Lower leg skin (tissue), 4 donors: Measurements from ENCODE around the gene EPN1. TPM values are rescaled to one million over a fixed set of nuclear protein-coding genes. Genes with fewer than 3 reads are reported as not detected.

Experiments
- DNase-seq, 2 donors: peaks; one replicate each; pipeline ENCODE4 v3.0.0-alpha.2; 2019; ENCODE audit warnings: low spot score in 2 of 2
- H3K4me3 ChIP-seq: fragments of 200-600 bp; sonication (generic); 2 replicates; pipeline ENCODE4 v1.5.1; 2017; ENCODE audit warnings: mild to moderate bottlenecking, low read depth; ENCODE audit not compliant: poor library complexity, severe bottlenecking
- CTCF ChIP-seq, 3 donors: fragments of 450-650 bp; IDR thresholded peaks; one replicate each; pipeline ENCODE4 v1.5.1; 2016; ENCODE audit warnings: antibody characterized with exemption in 3 of 3, mild to moderate bottlenecking in 3 of 3, moderate library complexity in 2 of 3
- POLR2A ChIP-seq, 2 donors: fragments of 450-650 bp; IDR thresholded peaks; one replicate each; pipeline ENCODE4 v1.6.1; 2016 to 2017; ENCODE audit warnings: antibody characterized with exemption in 2 of 2, mild to moderate bottlenecking in 1 of 2, moderate library complexity in 1 of 2
- WGBS, 2 donors: methylation state at CpG; one replicate each; pipeline ENCODE4 v1.1.5; 2018; 5-methylcytosine and 5-hydroxymethylcytosine counted together
- intact Hi-C: fragments of 100-400 bp; cut with DNase I; formaldehyde crosslinking; loops from one replicate; pipeline ENCODE4 v1.15.0; 2023; ENCODE audit warnings: low total_unique reads
- total RNA-seq, 4 donors: library from RNA; depleted of rRNA; stranded (reverse); fragments of >200 nt; gene quantifications; one replicate each; pipeline ENCODE4 v1.1.0, GENCODE V29; 2016

EPN1 gene
- total RNA-seq, 4 donors from 2014 or later: 81.2 to 189 (median 120) TPM

- peak in 1 of 2 donors; percentile 80 for DNase-seq
- no peak overlapping the region for H3K4me3 ChIP-seq
- 94 to 97% methylated on average over 28 to 31 of the region's 31 CpGs for WGBS, 2 donors
- intact Hi-C loops: no loop called here
- TF ChIP-seq CTCF (IDR thresholded peaks at IDR 0.05): no peak
- TF ChIP-seq POLR2A (IDR thresholded peaks at IDR 0.05): no peak
These were observed 16.8 kb downstream of the EPN1 start for GRCh38 chr19:55691561-55692481.

DNA sequence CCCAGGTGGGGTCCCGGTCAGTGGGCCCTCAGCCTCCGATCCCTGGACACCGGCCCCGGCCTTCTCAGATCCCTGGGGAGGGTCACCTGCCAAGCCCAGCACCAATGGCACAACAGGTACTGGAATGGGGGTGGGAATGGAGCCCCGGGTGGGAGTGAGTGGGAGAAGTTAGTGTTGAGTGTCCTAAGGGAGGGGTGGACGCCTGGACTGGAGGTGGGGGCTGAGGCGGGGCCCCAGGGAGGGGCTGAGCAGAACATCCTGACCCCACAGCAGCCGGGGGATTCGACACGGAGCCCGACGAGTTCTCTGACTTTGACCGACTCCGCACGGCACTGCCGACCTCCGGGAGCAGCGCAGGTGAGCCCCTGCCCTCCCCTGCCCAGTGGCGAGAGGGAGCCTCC is 17.7 kb downstream of the EPN1 start:
- no peak overlapping the region for H3K4me3 ChIP-seq
- TF ChIP-seq CTCF (IDR thresholded peaks at IDR 0.05) (no peak), POLR2A (IDR thresholded peaks at IDR 0.05) (no peak)
- intact Hi-C loops: no loop called here
- WGBS, 2 donors: 92 to 96% methylated on average over 18 to 19 of the region's 19 CpGs
- peak in 1 of 2 donors; percentile 79 for DNase-seq

DNA sequence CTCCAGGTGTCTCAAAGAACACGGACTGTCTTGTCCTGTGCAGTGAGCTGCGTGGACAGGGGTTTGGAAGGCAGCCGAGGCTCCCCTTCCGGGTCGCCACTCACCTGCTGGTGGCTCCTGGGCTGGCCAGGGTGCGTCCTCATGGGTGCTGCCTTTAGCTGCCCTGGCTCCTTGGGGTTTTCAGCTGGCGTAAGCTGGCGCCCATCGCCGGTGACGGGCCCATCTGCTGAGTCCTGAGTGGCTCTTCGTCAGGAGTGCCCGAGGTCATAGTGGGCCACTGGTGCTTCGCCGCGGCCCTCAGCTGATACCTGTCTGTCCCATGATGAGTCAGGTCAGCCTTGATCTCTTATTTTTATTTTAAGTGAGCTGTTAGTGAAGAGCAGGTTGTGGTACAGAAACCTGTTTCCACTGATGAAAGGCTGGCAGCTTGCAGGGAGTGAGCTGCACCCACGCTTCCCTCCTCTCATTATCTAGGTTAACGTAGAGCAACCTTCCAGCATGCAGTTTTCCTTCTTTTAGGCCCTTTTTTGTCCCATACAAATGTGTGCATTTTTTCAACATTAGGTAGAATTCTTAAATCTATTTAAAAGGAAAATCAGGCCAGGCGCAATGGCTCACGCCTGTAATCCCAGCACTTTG is 18.4 kb downstream of the EPN1 start:
- TF ChIP-seq POLR2A (IDR thresholded peaks at IDR 0.05) (no peak), CTCF (IDR thresholded peaks at IDR 0.05) (no peak)
- H3K4me3 ChIP-seq: no peak overlapping the region
- intact Hi-C loops: no loop called here
- WGBS, 2 donors: 93 to 96% methylated on average over 20 of the region's 20 CpGs
- peak in 1 of 2 donors; percentile 66 for DNase-seq

- peak in 1 of 2 donors; percentile 79 for DNase-seq
- 83 to 87% methylated on average over 15 of the region's 15 CpGs for WGBS, 2 donors
- no peak overlapping the region for H3K4me3 ChIP-seq
- TF ChIP-seq CTCF (IDR thresholded peaks at IDR 0.05): no peak
- TF ChIP-seq POLR2A (IDR thresholded peaks at IDR 0.05): no peak
- intact Hi-C loops: no loop called here
These were observed 19.2 kb downstream of the EPN1 start for GRCh38 chr19:55694241-55694655.

DNA sequence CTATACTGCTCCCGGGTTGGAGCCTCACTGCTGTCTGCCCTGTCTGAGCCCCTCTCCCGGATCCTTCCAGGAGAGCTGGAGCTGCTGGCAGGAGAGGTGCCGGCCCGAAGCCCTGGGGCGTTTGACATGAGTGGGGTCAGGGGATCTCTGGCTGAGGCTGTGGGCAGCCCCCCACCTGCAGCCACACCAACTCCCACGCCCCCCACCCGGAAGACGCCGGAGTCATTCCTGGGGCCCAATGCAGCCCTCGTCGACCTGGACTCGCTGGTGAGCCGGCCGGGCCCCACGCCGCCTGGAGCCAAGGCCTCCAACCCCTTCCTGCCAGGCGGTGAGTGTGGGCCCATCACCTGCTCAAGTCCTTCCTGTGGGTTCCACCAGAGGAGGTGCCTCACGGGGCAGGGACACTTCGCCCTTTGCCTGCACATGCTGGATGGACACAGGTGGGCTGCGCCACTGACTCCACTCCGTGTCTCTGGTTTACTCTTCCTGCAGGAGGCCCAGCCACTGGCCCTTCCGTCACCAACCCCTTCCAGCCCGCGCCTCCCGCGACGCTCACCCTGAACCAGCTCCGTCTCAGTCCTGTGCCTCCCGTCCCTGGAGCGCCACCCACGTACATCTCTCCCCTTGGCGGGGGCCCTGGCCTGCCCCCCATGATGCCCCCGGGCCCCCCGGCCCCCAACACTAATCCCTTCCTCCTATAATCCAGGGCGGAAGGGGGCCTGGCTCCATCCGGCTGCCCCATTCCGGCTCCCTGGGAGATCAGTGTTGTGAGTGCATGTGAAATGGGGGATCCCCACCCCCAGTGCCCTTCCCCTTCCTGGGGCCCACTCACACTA is 19.8 kb downstream of the EPN1 start:
- TF ChIP-seq POLR2A (IDR thresholded peaks at IDR 0.05) (no peak), CTCF (IDR thresholded peaks at IDR 0.05) (no peak)
- 92 to 94% methylated on average over 27 to 29 of the region's 37 CpGs for WGBS, 2 donors
- no peak overlapping the region for H3K4me3 ChIP-seq
- intact Hi-C loops: no loop called here
- DNase-seq: peak in 1 of 2 donors; percentile 74
